ENCODE results near the gene HGD. TPM values are rescaled to one million over a fixed set of nuclear protein-coding genes. Genes with fewer than 3 reads are reported as not detected.

Gene HGD
- total RNA-seq, 4 donors from 2014 or later = 20.9 to 87.7 (median 73.2) TPM

DNA sequence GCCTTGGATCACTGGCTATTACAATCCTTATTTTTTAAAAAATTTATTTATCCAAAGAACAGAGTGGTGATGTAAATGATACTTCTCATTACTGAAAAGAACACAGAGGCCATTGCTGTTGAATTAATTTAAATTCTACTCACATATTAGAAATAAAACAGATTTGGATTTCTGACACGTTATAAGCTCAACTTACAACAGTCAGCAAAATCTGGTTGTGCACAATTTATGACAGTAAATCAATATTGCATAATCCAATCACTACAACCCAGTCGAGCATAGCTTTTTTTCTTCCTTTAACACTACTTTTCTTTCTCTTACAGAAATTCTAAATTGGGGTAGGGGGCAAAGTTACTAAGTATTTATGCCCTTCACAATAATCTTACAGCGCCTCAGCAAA is 17.3 kb upstream of the HGD start:
- WGBS, 2 donors (ENCODE audit: low coverage in 1 of 2) = 78 to 91% methylated on average over 2 to 3 of the region's 3 CpGs
- H3K4me1 ChIP-seq = no peaks in the 10 kb centered on the region
- H3K36me3 ChIP-seq = peaks cover 0 to 14% (median 0%) of the 10 kb centered on the region in 4 donors
- in situ Hi-C loops (cut with MboI; ENCODE audit: low pct_ligation_motif_present in 1 of 4, low pct_unique_long_range_greater_than_20kb in 1 of 4, low sequenced_read_pairs in 3 of 4) (no loop called here), intact Hi-C loops (cut with DNase I; ENCODE audit: low total_unique reads) (no loop called here)
- H3K27me3 ChIP-seq = no peaks in the 10 kb centered on the region
- TF ChIP-seq POLR2A (IDR thresholded peaks at IDR 0.05) = no peak
- TF ChIP-seq, protein P1, sequence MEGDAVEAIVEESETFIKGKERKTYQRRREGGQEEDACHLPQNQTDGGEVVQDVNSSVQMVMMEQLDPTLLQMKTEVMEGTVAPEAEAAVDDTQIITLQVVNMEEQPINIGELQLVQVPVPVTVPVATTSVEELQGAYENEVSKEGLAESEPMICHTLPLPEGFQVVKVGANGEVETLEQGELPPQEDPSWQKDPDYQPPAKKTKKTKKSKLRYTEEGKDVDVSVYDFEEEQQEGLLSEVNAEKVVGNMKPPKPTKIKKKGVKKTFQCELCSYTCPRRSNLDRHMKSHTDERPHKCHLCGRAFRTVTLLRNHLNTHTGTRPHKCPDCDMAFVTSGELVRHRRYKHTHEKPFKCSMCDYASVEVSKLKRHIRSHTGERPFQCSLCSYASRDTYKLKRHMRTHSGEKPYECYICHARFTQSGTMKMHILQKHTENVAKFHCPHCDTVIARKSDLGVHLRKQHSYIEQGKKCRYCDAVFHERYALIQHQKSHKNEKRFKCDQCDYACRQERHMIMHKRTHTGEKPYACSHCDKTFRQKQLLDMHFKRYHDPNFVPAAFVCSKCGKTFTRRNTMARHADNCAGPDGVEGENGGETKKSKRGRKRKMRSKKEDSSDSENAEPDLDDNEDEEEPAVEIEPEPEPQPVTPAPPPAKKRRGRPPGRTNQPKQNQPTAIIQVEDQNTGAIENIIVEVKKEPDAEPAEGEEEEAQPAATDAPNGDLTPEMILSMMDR (IDR thresholded peaks at IDR 0.05) = no peak
- TF ChIP-seq POLR2AphosphoS5 (IDR thresholded peaks at IDR 0.05) = no peak
- no peaks in the 10 kb centered on the region for H3K9me3 ChIP-seq
- no peak for DNase-seq
- H3K4me3 ChIP-seq = no peak overlapping the region
- no peak overlapping the region for H3K27ac ChIP-seq

DNA sequence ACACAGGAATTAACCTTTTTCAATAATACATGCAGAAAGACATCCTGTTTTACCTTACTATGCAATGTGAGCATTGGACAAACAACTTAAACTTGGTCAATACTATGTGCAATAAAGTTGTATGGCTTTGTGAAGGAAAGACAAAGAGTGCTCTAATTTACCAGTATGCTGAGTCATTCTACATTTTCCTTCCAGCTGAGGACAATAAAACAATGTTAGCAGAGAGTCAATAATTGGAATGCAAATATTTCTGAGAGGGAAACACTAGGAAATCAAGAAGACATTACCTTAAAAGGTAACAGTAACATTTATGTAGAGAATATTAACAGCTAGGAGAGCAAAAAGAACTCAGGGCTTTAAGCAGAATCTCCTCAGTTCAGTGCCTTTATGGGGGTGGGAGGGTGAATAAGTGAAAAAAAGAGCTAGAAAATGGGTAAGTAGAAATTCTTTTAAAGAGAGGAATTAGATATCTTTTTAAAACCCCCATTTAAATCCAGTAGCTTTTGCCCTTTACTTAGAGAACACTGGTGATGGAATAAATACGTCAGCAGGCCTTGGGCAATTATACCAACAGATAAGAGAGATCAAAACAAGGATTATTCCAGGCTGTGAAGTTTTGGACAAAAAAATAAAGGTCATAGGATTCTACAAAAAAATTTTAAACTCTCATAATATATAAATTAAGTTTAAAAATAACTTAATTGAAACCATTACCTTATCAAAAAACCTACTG is 11.6 kb upstream of the HGD start:
- Histone ChIP-seq H3K27ac (peak overlapping the region; percentile 51 to 74 (median 60)), H3K27me3 (no peaks in the 10 kb centered on the region), H3K9me3 (no peaks in the 10 kb centered on the region), H3K36me3 (peaks cover 0 to 9% (median 0%) of the 10 kb centered on the region in 4 donors), H3K4me1 (peaks cover 0 to 21% (median 11%) of the 10 kb centered on the region in 4 donors), H3K4me3 (no peak overlapping the region)
- WGBS, 2 donors (ENCODE audit: low coverage in 1 of 2) = 29 to 41% methylated on average over 1 of the region's 1 CpG
- TF ChIP-seq POLR2AphosphoS5 (IDR thresholded peaks at IDR 0.05) = peak in 2 of 3 donors; percentile 55 to 71
- TF ChIP-seq POLR2A (IDR thresholded peaks at IDR 0.05) = no peak
- in situ Hi-C loops (cut with MboI; ENCODE audit: low pct_ligation_motif_present in 1 of 4, low pct_unique_long_range_greater_than_20kb in 1 of 4, low sequenced_read_pairs in 3 of 4) = no loop called here
- intact Hi-C loops (cut with DNase I; ENCODE audit: low total_unique reads) = no loop called here
- no peak for DNase-seq

DNA sequence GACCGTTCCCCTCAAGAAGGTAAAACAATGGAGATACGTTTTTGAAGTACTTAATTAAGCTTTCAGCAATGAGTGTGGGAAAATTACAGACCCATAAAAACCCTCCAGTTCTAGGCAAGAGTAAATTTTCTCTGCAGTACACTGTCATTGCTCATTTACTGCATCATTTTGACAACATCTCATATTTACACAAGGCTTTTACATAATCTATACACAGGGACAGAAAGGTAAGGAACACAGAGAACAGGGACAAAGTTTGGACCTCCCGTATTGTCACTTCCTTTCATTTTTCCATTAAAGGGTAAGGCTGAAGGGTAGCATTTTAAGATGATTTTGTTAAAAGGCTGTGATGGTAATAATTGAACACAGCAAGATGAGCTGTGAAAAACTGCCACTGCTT is 7.4 kb upstream of the HGD start:
- no peak for TF ChIP-seq EP300 (IDR thresholded peaks at IDR 0.05; ENCODE audit: low read depth)
- TF ChIP-seq POLR2AphosphoS5 (IDR thresholded peaks at IDR 0.05) = no peak
- Histone ChIP-seq H3K9me3 (no peaks in the 10 kb centered on the region), H3K27me3 (no peaks in the 10 kb centered on the region), H3K36me3 (no peaks in the 10 kb centered on the region), H3K4me1 (peaks cover 0 to 21% (median 11%) of the 10 kb centered on the region in 4 donors), H3K4me3 (no peak overlapping the region), H3K27ac (no peak overlapping the region)
- no peak for DNase-seq
- 55 to 58% methylated on average over 3 of the region's 3 CpGs for WGBS, 2 donors (ENCODE audit: low coverage in 1 of 2)
- intact Hi-C loops (cut with DNase I; ENCODE audit: low total_unique reads) = no loop called here
- in situ Hi-C loops (cut with MboI; ENCODE audit: low pct_ligation_motif_present in 1 of 4, low pct_unique_long_range_greater_than_20kb in 1 of 4, low sequenced_read_pairs in 3 of 4) = no loop called here

DNA sequence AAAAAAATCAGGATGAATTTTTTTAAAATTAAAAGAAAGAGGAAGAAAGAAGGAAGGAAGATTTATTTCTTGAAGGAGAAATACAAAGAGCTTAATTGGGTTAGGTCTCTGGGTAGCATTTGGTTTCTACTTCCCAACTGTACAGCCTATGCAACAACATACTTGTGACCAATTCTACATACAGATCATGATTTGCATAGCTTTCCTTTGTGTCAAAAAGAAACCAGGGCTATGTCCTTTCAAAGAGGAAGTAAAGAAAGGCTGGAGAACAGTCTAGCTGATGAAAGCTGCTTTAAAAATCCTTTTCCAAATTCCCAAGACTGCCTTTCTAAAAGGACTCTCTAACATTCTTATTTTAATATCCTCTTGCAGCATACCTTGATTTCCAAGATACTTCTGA is 6.1 kb upstream of the HGD start:
- Histone ChIP-seq H3K27me3 (no peaks in the 10 kb centered on the region), H3K9me3 (no peaks in the 10 kb centered on the region), H3K4me1 (peaks cover 0 to 18% (median 11%) of the 10 kb centered on the region in 4 donors), H3K4me3 (no peak overlapping the region), H3K27ac (no peak overlapping the region), H3K36me3 (no peaks in the 10 kb centered on the region)
- DNase-seq = no peak
- in situ Hi-C loops (cut with MboI; ENCODE audit: low pct_ligation_motif_present in 1 of 4, low pct_unique_long_range_greater_than_20kb in 1 of 4, low sequenced_read_pairs in 3 of 4) (no loop called here), intact Hi-C loops (cut with DNase I; ENCODE audit: low total_unique reads) (no loop called here)
- TF ChIP-seq, protein P1 (IDR thresholded peaks at IDR 0.05) = no peak

DNA sequence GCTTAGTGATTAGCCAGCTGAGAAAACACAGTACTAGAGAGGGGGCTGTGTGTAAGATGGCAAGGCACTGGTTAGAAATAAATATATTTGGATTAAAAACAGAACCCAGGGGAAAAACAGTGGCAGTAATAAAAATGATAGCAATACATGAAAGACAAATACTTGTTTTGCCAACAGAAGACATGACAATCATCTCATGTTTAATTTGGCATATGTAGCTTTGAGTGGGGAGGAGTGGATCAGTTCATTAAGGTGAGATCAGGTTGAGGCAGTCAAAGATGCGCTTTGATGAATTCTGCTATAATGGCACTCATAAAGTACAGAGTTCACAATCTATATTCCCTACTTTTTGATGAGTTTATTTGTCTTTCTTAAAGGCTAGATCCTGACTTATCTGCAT is 3.4 kb upstream of the HGD start:
- no peak overlapping the region for H3K27ac ChIP-seq
- peaks cover 0 to 23% (median 10%) of the 10 kb centered on the region in 4 donors for H3K4me1 ChIP-seq
- H3K4me3 ChIP-seq = no peak overlapping the region
- no peak for DNase-seq
- 97 to 100% methylated on average over 1 of the region's 1 CpG for WGBS, 2 donors (ENCODE audit: low coverage in 1 of 2)
- H3K36me3 ChIP-seq = no peaks in the 10 kb centered on the region
- TF ChIP-seq POLR2A (IDR thresholded peaks at IDR 0.05) = no peak
- TF ChIP-seq, protein P1 (IDR thresholded peaks at IDR 0.05) = no peak
- no peak for TF ChIP-seq POLR2AphosphoS5 (IDR thresholded peaks at IDR 0.05)
- no peak for TF ChIP-seq EP300 (IDR thresholded peaks at IDR 0.05; ENCODE audit: low read depth)
- intact Hi-C loops (cut with DNase I; ENCODE audit: low total_unique reads) (no loop called here), in situ Hi-C loops (cut with MboI; ENCODE audit: low pct_ligation_motif_present in 1 of 4, low pct_unique_long_range_greater_than_20kb in 1 of 4, low sequenced_read_pairs in 3 of 4) (no loop called here)
- H3K9me3 ChIP-seq = no peaks in the 10 kb centered on the region
- H3K27me3 ChIP-seq = no peaks in the 10 kb centered on the region
